Globus pallidus (tissue), 1 donor: ENCODE measurements around the gene RBM20.

Experiments used
- DNase-seq: peaks from one replicate; pipeline ENCODE4 v3.0.0-alpha.2; 2015; ENCODE audit warnings: low spot score

RBM20 gene

DNA sequence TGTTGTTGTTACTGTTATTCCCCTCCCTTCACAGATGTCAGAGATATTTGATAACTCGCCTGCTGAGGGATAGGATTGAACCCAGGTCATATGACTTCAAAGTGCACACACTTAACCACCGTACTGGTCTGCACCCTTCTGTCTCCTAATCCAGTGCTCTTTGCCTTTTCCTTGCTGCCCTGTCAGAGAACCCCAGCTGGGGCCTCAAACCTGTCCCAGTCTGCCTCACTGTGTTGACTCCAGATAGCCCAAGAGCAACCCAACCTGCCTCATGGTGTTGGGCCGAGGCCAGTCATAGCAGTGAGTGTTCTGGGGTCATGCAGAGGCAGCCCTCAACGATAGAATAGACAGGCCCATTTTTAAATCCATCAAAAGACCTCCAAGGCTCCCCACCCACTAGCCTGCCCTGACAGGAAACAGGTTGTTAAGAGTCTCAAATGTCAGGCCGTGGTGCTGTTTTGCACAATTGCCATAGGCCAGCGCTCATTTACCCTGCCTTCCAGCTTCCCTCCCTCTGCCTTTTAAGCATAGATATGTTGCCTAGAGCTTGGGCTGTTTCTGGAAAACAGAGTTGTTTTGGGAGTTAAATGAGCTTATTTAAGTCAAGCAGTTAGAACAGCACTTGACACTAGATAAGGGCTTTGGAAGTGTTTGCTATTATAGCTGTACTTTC lies 190.6 kb downstream of the RBM20 start:
- DNase-seq = no peak

DNA sequence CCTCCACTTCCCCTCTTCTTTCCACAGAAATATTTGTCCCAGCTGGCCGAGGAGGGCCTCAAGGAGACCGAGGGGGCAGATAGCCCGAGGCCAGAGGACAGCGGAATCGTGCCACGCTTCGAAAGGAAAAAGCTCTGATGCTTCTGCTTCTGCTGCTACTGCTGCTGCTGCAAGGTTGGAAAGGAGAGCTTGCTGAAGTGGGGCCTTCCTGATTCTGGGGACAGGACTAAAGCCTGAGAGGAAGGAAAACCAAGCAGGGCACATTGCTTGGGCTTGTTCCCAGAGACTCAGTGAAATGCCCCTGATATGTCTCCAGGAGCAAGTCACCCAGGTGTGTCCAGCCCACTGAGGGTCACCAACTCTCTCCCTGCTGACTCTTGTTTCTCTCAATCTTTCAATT lies 191.7 kb downstream of the RBM20 start:
- DNase-seq = no peak

DNA sequence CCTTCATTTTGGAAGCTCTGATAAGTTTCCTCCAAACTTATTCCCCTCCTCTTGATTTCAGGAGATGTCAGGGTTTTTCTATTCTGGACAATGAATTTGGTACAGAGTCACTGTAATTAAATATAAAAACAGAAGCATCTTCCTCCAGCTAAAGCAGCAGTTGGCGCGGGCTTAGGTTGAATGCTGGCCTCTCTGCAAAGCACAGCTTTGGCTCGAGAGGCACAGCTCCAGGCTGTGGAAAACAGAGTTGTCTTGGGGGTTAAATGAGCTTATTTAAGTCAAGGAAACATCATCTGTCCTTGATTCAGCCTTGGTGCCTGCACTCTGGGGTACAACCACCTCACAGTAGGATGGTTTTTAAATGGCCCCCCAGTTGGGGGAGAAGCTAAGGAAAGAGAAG lies 192.6 kb downstream of the RBM20 start:
- no peak for DNase-seq

GRCh38 chr10:110837418-110838171 lies 193.5 kb downstream of the RBM20 start:
- DNase-seq = no peak

DNA sequence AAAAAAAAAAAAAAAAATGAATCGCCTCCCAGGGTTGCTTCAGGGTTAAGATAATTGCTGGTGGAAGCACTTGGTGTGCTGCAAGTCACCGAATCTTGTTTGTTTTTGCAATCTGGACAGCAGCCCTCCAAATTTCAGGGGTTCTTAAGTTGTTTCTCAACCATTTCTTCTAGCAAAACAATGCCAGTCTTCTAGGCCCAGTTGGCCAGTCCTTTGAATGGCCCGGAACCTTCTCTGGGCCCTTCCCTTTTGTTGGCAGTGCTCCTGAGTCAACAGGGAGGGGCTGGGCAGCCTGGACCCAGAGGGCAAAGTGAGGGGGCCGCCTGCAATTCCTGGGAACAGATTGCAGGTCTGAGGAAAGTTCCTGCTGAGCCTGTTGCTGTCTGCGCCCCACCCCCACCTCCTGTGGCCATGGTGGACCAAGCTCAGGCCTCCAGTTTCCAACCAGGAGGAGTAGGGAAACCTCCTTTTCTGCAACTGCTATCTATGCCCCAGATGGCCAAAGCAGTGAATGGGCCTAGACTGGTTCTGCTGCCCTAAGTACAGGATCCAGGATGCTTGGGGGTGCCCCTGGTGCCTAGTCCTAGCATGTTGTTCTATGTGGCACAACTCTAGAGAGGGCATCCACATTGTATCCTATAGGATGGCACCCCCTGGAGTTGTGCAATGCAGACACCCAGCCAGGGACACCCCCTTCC lies 196.2 kb downstream of the RBM20 start:
- no peak for DNase-seq

GRCh38 chr10:110840923-110841428 lies 196.8 kb downstream of the RBM20 start:
- no peak for DNase-seq

DNA sequence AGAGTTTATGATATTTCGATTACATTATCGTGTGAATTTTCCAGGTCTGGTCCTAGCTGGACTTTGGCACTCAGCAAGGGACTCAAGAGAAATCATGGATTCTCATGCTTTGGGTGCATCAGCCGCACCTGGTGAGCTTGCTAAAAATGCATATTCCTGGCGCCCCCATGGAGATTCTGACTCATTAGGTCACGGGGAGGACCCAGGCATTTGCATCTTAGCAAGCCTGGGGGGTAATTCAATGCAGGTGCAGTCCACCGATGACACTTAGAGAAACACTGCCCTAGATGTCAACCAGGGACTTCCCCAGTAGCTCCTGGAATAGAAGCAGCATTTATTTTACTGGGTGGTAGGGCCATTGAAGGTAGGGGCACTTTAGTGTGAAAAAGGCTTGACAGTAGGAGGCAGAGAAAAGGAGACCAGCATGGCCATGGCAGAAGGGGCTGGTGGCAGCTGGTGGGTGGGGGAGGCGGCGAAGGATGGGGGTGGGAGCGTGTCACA lies 197.7 kb downstream of the RBM20 start:
- no peak for DNase-seq

GRCh38 chr10:110842326-110842904 lies 198.3 kb downstream of the RBM20 start:
- no peak for DNase-seq

- DNase-seq = peak; percentile 38
Measured at GRCh38 chr10:110843031-110843430, 198.9 kb downstream of the RBM20 start.

GRCh38 chr10:110843796-110844616 lies 199.9 kb downstream of the RBM20 start:
- no peak for DNase-seq

DNA sequence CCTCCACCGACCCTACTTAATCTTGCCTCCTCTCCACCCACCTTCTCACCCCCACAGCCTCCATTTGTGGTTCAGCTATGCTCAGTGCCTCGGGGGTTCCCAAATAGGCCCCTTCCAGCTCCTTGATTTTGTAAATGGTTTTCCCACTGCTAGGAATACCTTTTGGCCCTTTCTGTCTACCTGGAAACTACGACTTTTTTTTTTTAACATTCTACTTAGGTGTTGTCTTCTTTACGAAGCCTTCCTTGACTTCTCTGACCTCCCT lies 200.4 kb downstream of the RBM20 start:
- DNase-seq = no peak

- DNase-seq = no peak
Measured at GRCh38 chr10:110845192-110845755, 201.1 kb downstream of the RBM20 start.

DNA sequence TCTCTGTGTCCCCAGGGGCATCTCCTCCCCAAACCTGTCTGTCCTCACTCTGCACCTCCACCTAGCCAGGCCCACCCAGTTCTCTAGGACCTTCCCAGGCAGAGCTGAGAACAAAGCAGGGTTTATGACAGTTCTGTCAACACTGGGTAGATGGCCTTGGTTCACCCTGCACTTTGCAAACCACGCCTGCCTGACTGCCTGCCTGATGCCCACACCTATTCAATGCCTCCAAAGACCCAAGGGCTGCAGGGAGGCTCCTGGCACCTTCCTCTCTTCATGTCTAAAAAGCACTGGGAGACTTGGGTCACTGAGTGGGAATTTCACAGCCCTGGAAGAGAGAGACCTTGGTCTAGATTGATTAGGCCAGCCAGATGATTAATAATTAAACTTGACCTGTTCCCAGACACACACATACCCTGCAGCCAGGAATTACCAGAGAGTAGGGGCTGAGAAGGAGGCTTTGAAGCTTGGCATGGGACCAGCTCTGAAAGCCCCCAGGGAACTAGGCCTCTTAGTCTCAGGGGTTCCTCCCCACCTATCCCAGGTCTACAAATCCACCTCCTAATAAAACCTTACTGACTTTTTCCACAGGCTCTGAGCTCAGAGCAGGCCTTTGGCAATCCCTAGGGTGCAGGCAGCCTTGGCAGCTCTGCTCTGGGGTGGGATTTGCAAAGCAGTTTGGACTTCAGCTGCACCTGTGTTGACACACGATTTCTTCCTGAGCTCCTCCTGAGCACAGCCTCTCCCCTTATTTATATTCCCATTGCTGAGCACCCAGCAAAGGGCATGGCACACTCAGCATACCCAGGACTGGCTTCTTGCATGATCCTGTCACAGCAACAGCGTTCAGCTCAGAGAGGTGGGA lies 201.9 kb downstream of the RBM20 start:
- DNase-seq = no peak

DNA sequence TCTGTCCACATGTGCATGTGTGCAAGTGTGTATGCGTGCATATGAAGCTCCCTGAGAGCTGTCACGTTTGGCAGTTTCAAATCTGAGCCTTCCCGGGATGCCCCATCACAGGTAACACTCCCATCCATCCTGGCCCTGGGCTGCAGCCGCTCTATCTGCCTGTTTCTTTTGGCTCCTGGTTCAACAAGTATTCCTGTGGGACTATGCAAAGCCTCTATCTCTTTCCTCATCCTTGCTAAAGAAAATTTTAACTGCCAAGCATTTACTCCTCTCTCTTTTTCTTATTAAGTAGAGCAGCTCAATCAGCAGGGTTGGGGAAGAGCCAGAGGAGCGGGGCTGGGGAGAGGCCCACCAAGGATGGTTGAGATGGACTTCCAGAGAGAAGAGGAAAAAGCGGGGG lies 203.2 kb downstream of the RBM20 start:
- DNase-seq = no peak

GRCh38 chr10:110848106-110848505 lies 204.0 kb downstream of the RBM20 start:
- no peak for DNase-seq

DNA sequence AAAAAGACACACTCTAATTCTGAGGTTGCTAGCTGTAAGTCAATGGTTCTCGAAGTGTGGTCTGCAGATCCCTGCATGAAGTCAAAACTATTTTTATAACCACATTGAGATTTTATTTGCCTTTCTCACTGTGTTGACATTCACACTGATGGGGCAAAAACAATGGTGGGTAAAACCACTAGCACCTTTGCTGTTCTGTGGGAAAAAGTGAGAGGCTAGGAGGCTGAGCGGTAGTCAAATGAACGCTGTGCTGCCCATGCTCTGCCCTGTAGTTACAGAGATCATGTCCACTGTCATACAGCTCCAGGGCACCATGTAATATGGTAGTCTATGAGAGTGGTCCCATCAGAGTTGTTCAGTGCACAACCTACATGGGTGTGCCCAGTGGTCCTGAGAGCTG lies 206.0 kb downstream of the RBM20 start:
- no peak for DNase-seq

DNA sequence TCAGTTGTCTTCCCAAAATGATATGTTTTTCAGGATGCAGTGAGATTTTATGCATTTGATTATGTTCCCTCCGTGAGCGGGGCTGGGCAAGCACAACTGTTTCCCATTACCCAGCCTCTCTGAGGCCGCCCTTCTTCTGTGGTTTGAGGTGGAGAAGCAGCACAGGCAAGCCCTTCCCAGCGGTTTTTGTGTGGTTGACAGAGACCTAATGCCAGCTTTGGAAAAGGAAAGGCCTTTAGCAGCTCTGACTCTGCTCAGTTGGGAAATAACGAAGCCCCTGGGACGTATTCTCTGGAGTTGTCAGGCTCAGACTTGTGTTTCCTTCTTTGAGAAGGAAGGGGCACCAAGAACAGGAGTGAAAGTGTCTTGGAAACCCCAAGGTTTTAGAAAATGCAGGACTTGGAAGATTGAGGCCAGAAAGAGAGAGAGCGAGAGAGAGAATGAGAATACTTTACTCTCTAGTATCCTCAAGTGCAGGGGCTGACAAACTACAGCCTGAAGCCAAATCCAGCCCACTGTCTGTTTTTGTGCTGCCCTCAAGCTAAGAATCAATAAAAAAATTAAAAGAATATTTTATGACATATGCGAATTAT lies 207.0 kb downstream of the RBM20 start:
- DNase-seq = no peak

- DNase-seq = no peak
Measured at GRCh38 chr10:110852255-110852896, 208.2 kb downstream of the RBM20 start.

DNA sequence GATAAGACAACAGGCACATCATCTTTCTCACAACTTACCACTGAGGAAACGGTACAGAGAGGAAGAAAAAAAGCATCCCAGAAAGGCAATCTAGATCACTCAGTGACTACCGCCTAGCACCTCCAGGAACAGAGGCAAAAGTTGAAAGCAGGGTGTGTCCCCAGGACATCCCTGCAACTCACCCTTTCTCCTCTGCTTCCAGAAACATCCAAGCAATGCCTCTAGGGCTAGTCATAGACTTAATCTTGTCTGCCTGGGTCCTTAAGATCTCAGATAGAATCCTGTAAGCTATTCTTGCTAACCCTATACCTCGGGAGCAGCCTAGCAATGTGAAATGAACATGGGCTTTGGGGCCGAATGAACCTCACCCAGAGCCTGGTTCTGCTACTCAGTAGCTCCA lies 208.8 kb downstream of the RBM20 start:
- no peak for DNase-seq
